ENCODE data around the gene CCDC190.
"Not testable (repeated sequence)": the region's sequence is repeated elsewhere in the genome, so short reads cannot be mapped to it uniquely, and the experiment has no call there.

CCDC190 gene

DNA sequence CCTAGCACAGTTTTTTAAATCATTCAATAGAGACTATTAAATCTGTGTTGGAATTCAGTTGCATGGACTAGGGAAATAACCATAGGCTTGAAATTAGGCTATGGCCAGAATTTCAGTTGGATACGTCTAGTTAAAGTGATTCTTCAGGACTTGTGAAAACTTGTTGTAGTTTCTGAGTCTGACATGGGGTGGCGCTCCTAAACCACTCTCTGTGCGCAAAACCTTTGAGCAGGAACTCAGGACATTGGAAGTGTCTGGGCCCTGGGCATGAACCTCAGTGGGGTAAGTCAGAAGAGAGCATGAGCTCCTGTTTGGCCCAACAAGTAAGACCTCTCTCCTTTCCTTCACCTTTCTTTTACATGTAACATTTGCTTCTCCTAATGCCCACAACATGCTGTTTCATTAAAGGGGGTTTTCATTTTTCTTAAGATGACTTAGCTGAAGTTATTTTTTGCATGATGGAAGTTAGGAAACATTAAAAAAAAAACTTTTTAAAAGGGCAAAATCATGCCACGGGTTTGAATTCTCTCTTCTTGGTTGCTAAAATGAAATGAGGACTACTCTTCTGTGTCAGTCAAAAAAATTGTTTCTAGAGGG lies 17.1 kb upstream of the CCDC190 start:
- Histone ChIP-seq H3K27me3 (no peaks in the 10 kb centered on the region), H3K4me3 (no peak overlapping the region), H3K9me3 (no peaks in the 10 kb centered on the region), H3K4me2 (no peak overlapping the region), H3K27ac (no peak overlapping the region), H3K4me1 (no peaks in the 10 kb centered on the region), H4K20me1 (no peaks in the 10 kb centered on the region), H3K9ac (no peak overlapping the region), H3K36me3 (no peaks in the 10 kb centered on the region)
- no peak for TF ChIP-seq Cebpa-rat (IDR thresholded peaks at IDR 0.05)

DNA sequence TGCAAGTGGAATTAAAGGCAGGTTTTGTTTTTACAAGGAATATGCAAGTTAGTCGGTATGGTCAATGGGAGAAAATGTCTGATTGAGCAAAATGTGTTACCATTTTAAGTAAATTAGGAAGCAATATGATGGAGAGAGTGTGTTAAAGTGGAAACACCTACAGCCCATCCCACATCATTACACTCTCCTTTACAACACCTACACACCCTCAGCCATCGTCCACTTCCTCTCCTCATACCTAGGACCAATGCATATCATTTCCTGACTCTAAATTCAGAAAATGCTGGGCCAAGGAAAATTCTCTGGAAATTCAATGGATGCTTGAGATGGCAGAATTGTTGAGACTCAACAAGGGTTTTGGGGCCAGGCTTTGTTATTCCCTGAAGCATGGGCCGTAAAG lies 16.4 kb upstream of the CCDC190 start:
- H3K27ac ChIP-seq = no peak overlapping the region
- H3K4me1 ChIP-seq = no peaks in the 10 kb centered on the region
- H3K9ac ChIP-seq = no peak overlapping the region
- H3K27me3 ChIP-seq = no peaks in the 10 kb centered on the region
- H4K20me1 ChIP-seq = no peaks in the 10 kb centered on the region
- TF ChIP-seq Cebpa-rat (IDR thresholded peaks at IDR 0.05) = no peak
- H3K9me3 ChIP-seq = no peaks in the 10 kb centered on the region
- H3K4me3 ChIP-seq = no peak overlapping the region
- no peaks in the 10 kb centered on the region for H3K36me3 ChIP-seq
- H3K4me2 ChIP-seq = no peak overlapping the region

DNA sequence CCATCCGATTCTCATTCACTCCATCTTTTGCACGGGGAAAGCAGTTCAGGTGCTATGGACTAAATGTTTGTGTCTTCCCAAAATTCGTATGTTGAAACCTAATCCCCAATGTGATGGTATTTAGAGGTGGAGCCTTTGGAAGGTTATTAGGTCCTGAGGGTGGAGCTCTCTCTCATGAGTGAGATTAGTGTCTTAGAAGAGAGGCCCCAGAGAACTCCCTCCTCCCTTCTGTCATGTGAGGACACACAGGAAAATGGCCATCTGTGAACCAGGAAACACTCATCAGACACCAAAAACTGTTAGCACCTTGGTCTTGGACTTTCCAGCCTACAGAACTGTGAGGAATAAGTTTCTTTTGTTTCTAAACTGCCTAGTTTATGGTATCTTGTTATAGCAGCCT lies 15.8 kb upstream of the CCDC190 start:
- H3K9ac ChIP-seq = no peak overlapping the region
- no peak overlapping the region for H3K27ac ChIP-seq
- H3K4me3 ChIP-seq = no peak overlapping the region
- H4K20me1 ChIP-seq = no peaks in the 10 kb centered on the region
- TF ChIP-seq Cebpa-rat (IDR thresholded peaks at IDR 0.05) = no peak
- H3K27me3 ChIP-seq = no peaks in the 10 kb centered on the region
- H3K4me1 ChIP-seq = no peaks in the 10 kb centered on the region
- H3K4me2 ChIP-seq = no peak overlapping the region
- no peaks in the 10 kb centered on the region for H3K9me3 ChIP-seq
- H3K36me3 ChIP-seq = no peaks in the 10 kb centered on the region

DNA sequence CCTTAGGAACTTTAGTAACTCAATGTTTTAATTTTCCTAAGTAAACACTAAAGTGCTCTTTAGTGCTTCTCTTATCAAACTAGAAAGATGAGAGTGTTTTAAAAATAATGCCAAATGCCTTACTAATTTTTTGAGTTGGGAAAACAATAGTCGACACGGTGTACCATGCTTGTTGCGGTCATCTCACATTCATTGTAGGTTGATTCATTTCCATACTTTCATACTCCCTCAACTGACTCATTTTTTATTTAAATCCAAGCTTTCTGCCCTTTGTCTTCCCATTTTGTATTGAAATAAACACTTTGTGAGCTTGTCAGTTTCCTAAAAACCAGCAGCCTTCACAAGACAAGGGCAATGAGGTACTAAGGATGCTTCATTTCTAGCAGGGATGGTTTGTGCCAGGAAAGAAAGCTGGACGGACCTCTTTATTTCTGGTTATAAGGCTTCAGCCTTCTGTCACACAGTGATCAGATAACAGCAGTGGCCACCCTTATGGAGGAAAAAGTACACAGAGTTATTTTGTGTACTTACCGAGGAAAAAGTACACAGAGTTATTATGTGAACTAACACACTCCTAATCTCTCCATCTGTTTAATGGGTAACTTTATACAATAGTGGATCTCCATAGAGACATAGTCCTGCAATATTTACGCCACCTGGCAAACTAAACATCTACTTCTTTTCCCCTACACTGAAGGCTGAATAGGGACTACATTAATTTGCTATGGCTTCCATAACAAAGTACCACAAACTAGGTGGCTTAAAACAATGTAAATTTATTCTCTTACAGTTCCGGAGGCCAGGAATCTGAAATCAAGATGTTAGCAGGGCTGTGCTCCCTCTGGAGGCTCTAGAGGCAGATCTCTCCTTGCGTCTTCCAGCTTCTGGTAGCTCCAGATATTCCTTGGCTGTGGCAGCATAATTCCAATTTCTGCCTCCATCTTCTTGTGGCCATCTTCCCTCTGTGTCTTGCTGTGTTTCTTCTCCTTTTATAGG lies 13.0 kb upstream of the CCDC190 start:
- no peaks in the 10 kb centered on the region for H3K4me1 ChIP-seq
- peaks cover 15% of the 10 kb centered on the region; the same call in 1 of the 2 replicates for H3K9me3 ChIP-seq
- H3K27ac ChIP-seq = no peak overlapping the region
- no peaks in the 10 kb centered on the region for H4K20me1 ChIP-seq
- H3K4me2 ChIP-seq = no peak overlapping the region
- no peak for TF ChIP-seq Cebpa-rat (IDR thresholded peaks at IDR 0.05)
- H3K36me3 ChIP-seq = no peaks in the 10 kb centered on the region
- H3K27me3 ChIP-seq = no peaks in the 10 kb centered on the region
- no peak overlapping the region for H3K4me3 ChIP-seq
- no peak overlapping the region for H3K9ac ChIP-seq

DNA sequence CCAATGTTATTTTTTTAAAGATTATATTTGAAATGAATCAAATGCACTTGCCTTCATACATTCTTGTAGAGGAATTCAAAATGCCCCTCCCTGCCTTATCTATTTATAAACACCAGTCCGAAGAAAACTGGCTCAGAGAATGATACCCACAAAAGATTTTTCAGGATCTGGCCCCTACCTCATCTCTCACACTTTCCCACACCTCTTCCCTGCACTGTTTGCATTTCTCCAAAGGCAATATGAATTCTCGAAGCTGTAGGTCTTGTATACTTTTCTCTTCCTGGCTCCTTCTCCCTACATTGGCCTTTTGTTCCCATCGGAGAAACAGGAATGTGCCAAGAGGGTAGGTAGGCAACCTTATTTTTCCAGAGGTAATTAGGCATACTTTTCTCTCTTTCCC lies 12.0 kb upstream of the CCDC190 start:
- no peak overlapping the region for H3K4me3 ChIP-seq
- H3K4me1 ChIP-seq = no peaks in the 10 kb centered on the region
- no peak overlapping the region for H3K9ac ChIP-seq
- H3K4me2 ChIP-seq = no peak overlapping the region
- peaks cover 15% of the 10 kb centered on the region; the same call in 1 of the 2 replicates for H3K9me3 ChIP-seq
- H3K36me3 ChIP-seq = no peaks in the 10 kb centered on the region
- no peaks in the 10 kb centered on the region for H3K27me3 ChIP-seq
- no peak overlapping the region for H3K27ac ChIP-seq
- no peak for TF ChIP-seq Cebpa-rat (IDR thresholded peaks at IDR 0.05)
- no peaks in the 10 kb centered on the region for H4K20me1 ChIP-seq

DNA sequence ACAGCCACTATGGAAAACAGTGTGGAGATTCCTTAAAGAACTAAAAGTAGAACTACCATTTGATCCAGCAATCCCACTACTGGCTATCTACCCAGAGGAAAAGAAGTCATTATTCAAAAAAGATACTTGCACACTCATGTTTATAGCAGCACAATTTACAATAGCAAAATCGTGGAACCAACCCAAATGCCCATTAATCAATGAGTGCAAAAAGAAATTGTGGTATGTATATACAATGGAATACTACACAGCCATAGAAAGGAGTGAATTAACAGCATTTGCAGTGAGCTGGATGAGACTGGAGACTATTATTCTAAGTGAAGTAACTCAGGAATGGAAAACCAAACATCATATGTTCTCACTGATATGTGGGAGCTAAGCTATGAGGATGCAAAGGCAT lies 10.4 kb upstream of the CCDC190 start:
- not testable (repeated sequence) for H3K4me1 ChIP-seq, H3K27ac ChIP-seq, H3K4me2 ChIP-seq, H3K9ac ChIP-seq, H3K36me3 ChIP-seq, H3K4me3 ChIP-seq, H3K27me3 ChIP-seq, H4K20me1 ChIP-seq
- H3K9me3 ChIP-seq = peaks cover 15% of the 10 kb centered on the region; the same call in 1 of the 2 replicates

DNA sequence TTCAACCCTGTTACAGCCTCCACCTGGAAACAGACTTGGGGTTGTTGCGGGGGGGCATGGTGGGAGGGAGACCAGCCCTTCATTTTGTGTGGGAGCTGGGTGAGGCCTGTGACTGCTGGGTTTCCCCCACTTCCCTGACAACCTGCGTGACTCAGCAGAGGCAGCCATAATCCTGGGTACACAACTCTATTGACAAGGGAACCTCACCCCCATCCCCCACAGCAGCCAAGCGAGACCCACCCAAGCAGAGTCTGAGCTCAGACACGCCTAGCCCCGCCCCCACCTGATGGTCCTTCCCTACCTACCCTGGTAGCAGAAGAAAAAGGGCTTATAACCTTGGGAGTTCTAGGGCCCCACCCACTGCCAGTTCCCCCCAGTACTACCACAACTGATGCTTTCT lies 8.0 kb upstream of the CCDC190 start:
- no peak overlapping the region for H3K4me3 ChIP-seq
- H3K27me3 ChIP-seq = no peaks in the 10 kb centered on the region
- peaks cover 15% of the 10 kb centered on the region; the same call in 1 of the 2 replicates for H3K9me3 ChIP-seq
- H3K9ac ChIP-seq = no peak overlapping the region
- H3K27ac ChIP-seq = no peak overlapping the region
- TF ChIP-seq Cebpa-rat (IDR thresholded peaks at IDR 0.05) = no peak
- H3K4me2 ChIP-seq = no peak overlapping the region
- H3K4me1 ChIP-seq = no peaks in the 10 kb centered on the region
- no peaks in the 10 kb centered on the region for H3K36me3 ChIP-seq
- H4K20me1 ChIP-seq = no peaks in the 10 kb centered on the region

DNA sequence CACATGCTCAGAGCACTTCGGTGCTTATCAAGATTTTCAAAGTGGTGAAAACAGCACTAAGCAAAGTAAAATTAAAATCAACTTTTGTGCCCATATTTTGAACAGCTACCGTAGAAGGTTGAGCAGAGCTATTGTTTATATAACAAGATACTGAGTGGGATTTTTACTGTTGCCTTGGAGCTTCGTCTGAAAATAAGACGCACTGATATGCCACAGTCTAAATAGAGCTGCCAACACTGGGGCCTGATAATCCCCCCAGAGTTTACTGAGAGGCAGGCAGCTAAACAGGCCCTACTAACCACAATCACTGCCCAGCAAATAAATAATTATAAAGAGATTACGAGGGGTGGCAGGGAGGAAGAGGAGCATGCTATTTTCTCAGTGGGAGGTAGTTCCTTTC lies 650 bp upstream of the CCDC190 start:
- Histone ChIP-seq H3K4me3 (no peak overlapping the region), H3K9me3 (no peaks in the 10 kb centered on the region), H4K20me1 (no peaks in the 10 kb centered on the region), H3K4me2 (no peak overlapping the region), H3K27ac (no peak overlapping the region), H3K36me3 (no peaks in the 10 kb centered on the region), H3K9ac (no peak overlapping the region), H3K4me1 (no peaks in the 10 kb centered on the region), H3K27me3 (no peaks in the 10 kb centered on the region)
- no peak for TF ChIP-seq Cebpa-rat (IDR thresholded peaks at IDR 0.05)

DNA sequence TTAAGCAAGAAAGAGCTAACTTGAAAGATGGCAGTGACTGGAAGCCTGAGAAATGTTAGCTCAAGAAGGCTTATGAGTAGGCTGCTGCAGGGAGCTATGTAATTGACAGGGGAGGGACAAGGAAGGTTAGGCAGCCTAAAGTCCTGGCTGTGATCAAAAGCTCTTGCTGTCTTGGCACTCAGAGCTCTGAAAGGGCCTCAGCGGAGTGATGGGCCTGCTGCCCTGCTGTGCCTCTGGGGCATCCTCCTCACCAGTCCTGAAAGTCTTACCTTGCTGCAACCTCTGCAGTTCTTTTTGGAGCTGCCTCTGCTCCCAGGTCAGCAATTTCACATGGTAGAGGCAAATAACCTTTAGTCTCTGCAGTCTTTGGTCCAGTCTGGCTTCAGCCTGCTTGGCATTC lies 1.8 kb downstream of the CCDC190 start:
- no peaks in the 10 kb centered on the region for H4K20me1 ChIP-seq
- H3K9ac ChIP-seq = no peak overlapping the region
- H3K9me3 ChIP-seq = no peaks in the 10 kb centered on the region
- H3K4me1 ChIP-seq = no peaks in the 10 kb centered on the region
- TF ChIP-seq Cebpa-rat (IDR thresholded peaks at IDR 0.05) = no peak
- no peaks in the 10 kb centered on the region for H3K36me3 ChIP-seq
- no peak overlapping the region for H3K4me3 ChIP-seq
- no peak overlapping the region for H3K4me2 ChIP-seq
- H3K27ac ChIP-seq = no peak overlapping the region
- H3K27me3 ChIP-seq = no peaks in the 10 kb centered on the region

DNA sequence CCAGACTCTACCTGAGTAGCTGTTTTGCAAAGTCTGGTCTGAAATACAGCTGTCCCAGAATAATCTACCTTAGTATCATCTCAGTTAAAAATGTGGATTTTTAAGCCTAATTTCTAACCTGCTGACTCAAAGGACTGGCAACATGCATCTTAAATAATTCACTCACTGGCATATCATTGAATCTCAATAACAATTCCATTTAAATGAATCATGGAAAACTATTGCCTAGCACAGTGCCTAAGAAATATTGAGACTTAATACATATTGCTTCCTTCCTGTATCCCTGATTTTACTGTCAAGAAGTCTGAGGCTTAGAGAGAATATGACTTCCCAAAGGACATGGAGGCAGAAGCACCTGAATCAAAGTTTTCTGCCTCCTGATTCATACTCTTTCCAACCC lies 3.1 kb downstream of the CCDC190 start:
- no peak overlapping the region for H3K4me3 ChIP-seq
- H3K9ac ChIP-seq = no peak overlapping the region
- H3K9me3 ChIP-seq = no peaks in the 10 kb centered on the region
- no peaks in the 10 kb centered on the region for H3K27me3 ChIP-seq
- H3K4me1 ChIP-seq = no peaks in the 10 kb centered on the region
- no peak for TF ChIP-seq Cebpa-rat (IDR thresholded peaks at IDR 0.05)
- H3K36me3 ChIP-seq = no peaks in the 10 kb centered on the region
- H3K27ac ChIP-seq = no peak overlapping the region
- H3K4me2 ChIP-seq = no peak overlapping the region
- no peaks in the 10 kb centered on the region for H4K20me1 ChIP-seq

All from BLaER1 (cell line).